OCI-LY1 (cell line): Measurements from ENCODE around the gene HDDC3.

Experiments
- H2AFZ ChIP-seq: fragments of 200-600 bp; sonication (generic), shearing (Covaris generic); 2 replicates; pipeline ENCODE4 v1.6.0; 2014; ENCODE audit warnings: antibody characterized with exemption, mild to moderate bottlenecking, low read length
- H3F3A ChIP-seq: fragments of 200-600 bp; sonication (generic), shearing (Covaris generic); 2 replicates; pipeline ENCODE4 v1.6.0; 2014; ENCODE audit warnings: mild to moderate bottlenecking, antibody characterized with exemption, low read length, moderate library complexity; ENCODE audit not compliant: insufficient read depth
- H3K27ac ChIP-seq: fragments of 200-600 bp; sonication (generic); 2 replicates; pipeline ENCODE4 v1.5.1; 2014; ENCODE audit warnings: low read length, mixed run types, mild to moderate bottlenecking, low read depth; ENCODE audit not compliant: poor library complexity, severe bottlenecking
- H3K27me3 ChIP-seq: fragments of 200-600 bp; sonication (generic); 2 replicates; pipeline ENCODE4 v1.6.0; 2014; ENCODE audit warnings: antibody characterized with exemption, mild to moderate bottlenecking, low read length, moderate library complexity; ENCODE audit not compliant: insufficient read depth
- H3K36me3 ChIP-seq: fragments of 200-600 bp; sonication (generic); 2 replicates; pipeline ENCODE4 v1.6.1; 2014; ENCODE audit warnings: mild to moderate bottlenecking, antibody characterized with exemption, low read length, moderate library complexity, mixed read lengths; ENCODE audit not compliant: insufficient read depth
- H3K4me1 ChIP-seq: fragments of 200-600 bp; sonication (generic); 2 replicates; pipeline ENCODE4 v1.5.1; 2014; ENCODE audit warnings: mild to moderate bottlenecking, low read length, moderate library complexity; ENCODE audit not compliant: insufficient read depth, severe bottlenecking
- H3K4me2 ChIP-seq: fragments of 200-600 bp; sonication (generic), shearing (Covaris generic); 2 replicates; pipeline ENCODE4 v1.6.1; 2014; ENCODE audit warnings: low read length
- H3K4me3 ChIP-seq: fragments of 200-600 bp; sonication (generic); 2 replicates; pipeline ENCODE4 v1.5.1; 2014; ENCODE audit warnings: low read length, low read depth, mild to moderate bottlenecking, mixed read lengths; ENCODE audit not compliant: poor library complexity, severe bottlenecking
- H3K79me2 ChIP-seq: fragments of 200-600 bp; shearing (Covaris generic); 2 replicates; pipeline ENCODE4 v1.6.1; 2016; ENCODE audit warnings: mixed run types, low read length, mixed read lengths; ENCODE audit not compliant: insufficient read depth
- H3K9ac ChIP-seq: fragments of 200-600 bp; sonication (generic), shearing (Covaris generic); 2 replicates; pipeline ENCODE4 v1.6.1; 2014; ENCODE audit warnings: mild to moderate bottlenecking, low read length, mixed read lengths
- H3K9me2 ChIP-seq: fragments of 200-600 bp; sonication (generic), shearing (Covaris generic); 2 replicates; pipeline ENCODE4 v1.6.1; 2014; ENCODE audit warnings: low read depth, mild to moderate bottlenecking, low read length, mixed read lengths
- H3K9me3 ChIP-seq: fragments of 200-600 bp; shearing (Covaris generic); 2 replicates; pipeline ENCODE4 v1.6.1; 2014; ENCODE audit warnings: low read length, mixed read lengths
- H4K20me1 ChIP-seq: fragments of 200-600 bp; sonication (generic), shearing (Covaris generic); 2 replicates; pipeline ENCODE4 v1.6.0; 2016; ENCODE audit warnings: mild to moderate bottlenecking, low read length; ENCODE audit not compliant: insufficient read depth
- EZH2 ChIP-seq: fragments of 200-600 bp; sonication (generic), shearing (Covaris generic); IDR thresholded peaks from 2 replicates; pipeline ENCODE4 v1.8.0; 2017; ENCODE audit warnings: borderline replicate concordance, mixed run types, mild to moderate bottlenecking, antibody characterized with exemption, low read length, moderate library complexity, mixed read lengths
- TF ChIP-seq, protein P1 (sequence below): fragments of 200-600 bp; sonication (generic), shearing (Covaris generic); IDR thresholded peaks from 2 replicates; pipeline ENCODE4 v1.5.1; 2017; ENCODE audit warnings: mild to moderate bottlenecking, antibody characterized with exemption, low read length, moderate library complexity, mixed read lengths

Gene HDDC3

DNA sequence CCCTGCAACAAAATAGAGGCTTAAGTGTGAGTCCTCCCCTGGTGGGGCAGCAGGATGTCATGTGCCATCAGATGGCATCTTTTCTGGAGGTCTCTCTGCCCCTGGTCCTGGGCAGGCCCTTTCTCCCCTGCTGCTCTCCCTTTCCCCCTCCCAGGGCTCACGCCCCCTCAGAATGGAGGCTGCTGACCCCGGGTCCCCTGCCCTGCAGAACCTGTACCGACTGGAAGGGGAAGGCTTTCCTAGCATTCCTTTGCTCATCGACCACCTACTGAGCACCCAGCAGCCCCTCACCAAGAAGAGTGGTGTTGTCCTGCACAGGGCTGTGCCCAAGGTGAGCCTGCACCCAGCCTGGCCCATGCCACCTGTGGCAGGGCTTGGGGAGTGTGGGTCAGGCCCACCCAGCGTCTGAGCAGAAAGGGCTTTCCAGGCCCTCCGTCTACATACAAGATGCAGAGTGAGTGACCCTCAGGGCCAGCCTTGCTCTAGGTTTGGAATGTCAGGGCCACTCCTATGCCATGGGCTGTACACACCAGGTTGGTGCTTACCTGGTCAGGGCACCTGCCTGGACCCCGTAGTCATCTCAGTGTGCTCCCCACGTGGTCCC is 40.9 kb downstream of the HDDC3 start:
- peaks cover 20% of the 10 kb centered on the region for H3K27me3 ChIP-seq
- H3K36me3 ChIP-seq = no peaks in the 10 kb centered on the region
- H3K9me2 ChIP-seq = no peaks in the 10 kb centered on the region
- H3K9ac ChIP-seq = no peak overlapping the region
- no peak for TF ChIP-seq EZH2
- TF ChIP-seq, protein P1, sequence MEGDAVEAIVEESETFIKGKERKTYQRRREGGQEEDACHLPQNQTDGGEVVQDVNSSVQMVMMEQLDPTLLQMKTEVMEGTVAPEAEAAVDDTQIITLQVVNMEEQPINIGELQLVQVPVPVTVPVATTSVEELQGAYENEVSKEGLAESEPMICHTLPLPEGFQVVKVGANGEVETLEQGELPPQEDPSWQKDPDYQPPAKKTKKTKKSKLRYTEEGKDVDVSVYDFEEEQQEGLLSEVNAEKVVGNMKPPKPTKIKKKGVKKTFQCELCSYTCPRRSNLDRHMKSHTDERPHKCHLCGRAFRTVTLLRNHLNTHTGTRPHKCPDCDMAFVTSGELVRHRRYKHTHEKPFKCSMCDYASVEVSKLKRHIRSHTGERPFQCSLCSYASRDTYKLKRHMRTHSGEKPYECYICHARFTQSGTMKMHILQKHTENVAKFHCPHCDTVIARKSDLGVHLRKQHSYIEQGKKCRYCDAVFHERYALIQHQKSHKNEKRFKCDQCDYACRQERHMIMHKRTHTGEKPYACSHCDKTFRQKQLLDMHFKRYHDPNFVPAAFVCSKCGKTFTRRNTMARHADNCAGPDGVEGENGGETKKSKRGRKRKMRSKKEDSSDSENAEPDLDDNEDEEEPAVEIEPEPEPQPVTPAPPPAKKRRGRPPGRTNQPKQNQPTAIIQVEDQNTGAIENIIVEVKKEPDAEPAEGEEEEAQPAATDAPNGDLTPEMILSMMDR = no peak
- H3K4me3 ChIP-seq = no peak overlapping the region
- H3K4me1 ChIP-seq = peaks cover 6% of the 10 kb centered on the region
- no peak overlapping the region for H3K4me2 ChIP-seq
- H2AFZ ChIP-seq = no peak overlapping the region
- H3K79me2 ChIP-seq = no peaks in the 10 kb centered on the region
- no peaks in the 10 kb centered on the region for H3K9me3 ChIP-seq
- H4K20me1 ChIP-seq = no peaks in the 10 kb centered on the region
- H3F3A ChIP-seq = no peaks in the 10 kb centered on the region
- H3K27ac ChIP-seq = no peak overlapping the region

DNA sequence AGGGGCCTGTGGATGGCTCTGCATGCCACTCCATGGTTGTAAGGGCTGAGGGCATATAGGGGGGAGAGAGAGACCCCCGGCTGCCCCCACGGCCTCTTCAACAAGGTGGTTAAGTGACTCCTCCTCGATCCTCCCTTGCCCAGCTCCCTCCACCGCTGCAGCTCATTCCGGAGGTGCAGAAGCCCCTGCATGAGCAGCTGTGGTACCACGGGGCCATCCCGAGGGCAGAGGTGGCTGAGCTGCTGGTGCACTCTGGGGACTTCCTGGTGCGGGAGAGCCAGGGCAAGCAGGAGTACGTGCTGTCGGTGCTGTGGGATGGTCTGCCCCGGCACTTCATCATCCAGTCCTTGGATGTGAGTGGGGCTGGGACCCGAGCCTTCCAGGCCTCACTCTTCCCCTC is 41.5 kb downstream of the HDDC3 start:
- H3K9ac ChIP-seq = no peak overlapping the region
- no peak overlapping the region for H3K4me2 ChIP-seq
- TF ChIP-seq, protein P1 = no peak
- TF ChIP-seq EZH2 = no peak
- no peaks in the 10 kb centered on the region for H3F3A ChIP-seq
- H4K20me1 ChIP-seq = no peaks in the 10 kb centered on the region
- no peaks in the 10 kb centered on the region for H3K36me3 ChIP-seq
- H3K79me2 ChIP-seq = no peaks in the 10 kb centered on the region
- no peak overlapping the region for H2AFZ ChIP-seq
- no peaks in the 10 kb centered on the region for H3K9me3 ChIP-seq
- peaks cover 20% of the 10 kb centered on the region for H3K27me3 ChIP-seq
- H3K4me3 ChIP-seq = no peak overlapping the region
- H3K4me1 ChIP-seq = peaks cover 6% of the 10 kb centered on the region
- no peaks in the 10 kb centered on the region for H3K9me2 ChIP-seq
- no peak overlapping the region for H3K27ac ChIP-seq

DNA sequence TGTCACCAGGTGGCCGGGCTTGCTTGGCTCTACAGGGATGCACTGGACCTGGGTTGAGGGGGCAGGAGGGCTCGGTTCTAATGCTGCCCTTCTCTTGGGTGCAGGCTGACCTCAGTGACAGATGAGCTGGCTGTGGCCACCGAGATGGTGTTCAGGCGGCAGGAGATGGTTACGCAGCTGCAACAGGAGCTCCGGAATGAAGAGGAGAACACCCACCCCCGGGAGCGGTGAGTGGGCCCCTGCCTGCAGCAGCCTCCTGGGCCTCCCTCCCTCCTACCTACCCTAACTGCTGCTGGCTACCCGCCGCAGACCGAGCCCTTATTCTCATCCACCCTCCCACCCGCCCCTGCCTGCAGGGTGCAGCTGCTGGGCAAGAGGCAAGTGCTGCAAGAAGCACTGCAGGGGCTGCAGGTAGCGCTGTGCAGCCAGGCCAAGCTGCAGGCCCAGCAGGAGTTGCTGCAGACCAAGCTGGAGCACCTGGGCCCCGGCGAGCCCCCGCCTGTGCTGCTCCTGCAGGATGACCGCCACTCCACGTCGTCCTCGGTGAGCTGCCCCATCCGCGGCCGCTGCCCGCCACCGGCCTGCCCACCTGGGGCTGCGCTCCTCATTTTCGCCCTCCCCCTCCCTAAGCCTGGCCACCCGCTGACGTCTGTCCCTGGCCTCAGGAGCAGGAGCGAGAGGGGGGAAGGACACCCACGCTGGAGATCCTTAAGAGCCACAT is 42.5 kb downstream of the HDDC3 start:
- Histone ChIP-seq H3K4me2 (no peak overlapping the region), H3K9ac (no peak overlapping the region), H3K9me2 (no peaks in the 10 kb centered on the region), H2AFZ (no peak overlapping the region), H3K4me1 (peaks cover 6% of the 10 kb centered on the region), H3K9me3 (no peaks in the 10 kb centered on the region), H3K27me3 (peaks cover 20% of the 10 kb centered on the region), H4K20me1 (no peaks in the 10 kb centered on the region), H3F3A (no peaks in the 10 kb centered on the region), H3K4me3 (no peak overlapping the region), H3K36me3 (no peaks in the 10 kb centered on the region), H3K79me2 (no peaks in the 10 kb centered on the region), H3K27ac (no peak overlapping the region)
- no peak for TF ChIP-seq EZH2
- TF ChIP-seq, protein P1 = no peak
